Ishikawa (cell line): Measurements from ENCODE around the gene DAW1.

Source experiments
- CEBPB ChIP-seq: IDR thresholded peaks from 2 replicates; pipeline ENCODE4 v1.6.1; 2012
- CREB1 ChIP-seq: IDR thresholded peaks from 2 replicates; pipeline ENCODE4 v1.6.1; 2012; ENCODE audit warnings: low read depth
- EGR1 ChIP-seq: IDR thresholded peaks from 2 replicates; pipeline ENCODE4 v1.6.1; 2012
- EP300 ChIP-seq: IDR thresholded peaks from 2 replicates; pipeline ENCODE4 v1.6.1; 2012; ENCODE audit warnings: borderline replicate concordance
- FOXM1 ChIP-seq: IDR thresholded peaks from 2 replicates; pipeline ENCODE4 v1.6.1; 2012; ENCODE audit warnings: low read depth, borderline replicate concordance
- MAX ChIP-seq: IDR thresholded peaks from 2 replicates; pipeline ENCODE4 v1.6.1; 2012
- RAD21 ChIP-seq: IDR thresholded peaks from 2 replicates; pipeline ENCODE4 v1.6.1; 2012; ENCODE audit warnings: low read depth
- REST ChIP-seq: IDR thresholded peaks from 2 replicates; pipeline ENCODE4 v1.6.1; 2012; ENCODE audit warnings: low read depth, mild to moderate bottlenecking
- TAF1 ChIP-seq: IDR thresholded peaks from 2 replicates; pipeline ENCODE4 v1.6.1; 2012; ENCODE audit warnings: low read depth, mild to moderate bottlenecking
- TEAD4 ChIP-seq: IDR thresholded peaks from 2 replicates; pipeline ENCODE4 v1.6.1; 2012
- YY1 ChIP-seq: IDR thresholded peaks from 2 replicates; pipeline ENCODE4 v1.6.1; 2012; ENCODE audit warnings: low read depth
- ZBTB7A ChIP-seq: IDR thresholded peaks from 2 replicates; pipeline ENCODE4 v1.6.1; 2012; ENCODE audit warnings: low read depth

GRCh38 chr2:227973241-227973640 is 101.8 kb downstream of the DAW1 start:
- TF ChIP-seq MAX (no peak), EGR1 (no peak), CREB1 (no peak), CEBPB (no peak), ZBTB7A (no peak), REST (no peak), FOXM1 (no peak), EP300 (no peak), YY1 (no peak), RAD21 (no peak), TAF1 (no peak), TEAD4 (no peak)
